ENCODE data around the gene CLEC9A. TPM values are rescaled to one million over a fixed set of nuclear protein-coding genes. Genes with fewer than 3 reads are reported as not detected.

The CLEC9A gene
- total and polyA plus RNA-seq, 2 of the 8 experiments (the other 6 are each of a cell fraction or from before 2014, with no cell fraction given), result not detected

DNA sequence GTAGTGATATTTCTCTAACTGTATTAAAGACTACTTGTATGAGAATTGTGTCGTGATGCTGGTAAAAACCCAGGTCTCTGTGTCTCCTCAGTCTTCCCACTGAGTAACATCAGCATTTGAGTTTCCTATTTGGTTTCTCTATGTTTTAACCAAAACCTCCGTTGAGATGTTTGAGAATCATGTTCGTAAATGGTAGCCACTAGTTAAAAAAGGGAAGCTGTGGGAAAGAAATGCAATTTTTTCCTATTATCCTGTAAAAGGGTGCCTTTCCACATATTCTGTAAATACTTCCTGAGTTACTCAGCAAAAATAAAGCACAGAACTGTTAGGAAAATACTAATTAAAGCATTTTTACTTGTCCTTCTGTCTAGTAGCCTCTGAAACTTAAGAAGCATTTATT lies 38.6 kb upstream of the CLEC9A start:
- H3K27ac ChIP-seq (ENCODE audit: low read depth, low read length), result no peak overlapping the region
- H3K79me1 ChIP-seq (ENCODE audit: low read depth, low read length), result no peaks in the 10 kb centered on the region
- H3K9ac ChIP-seq (replicated peaks in 1 of 4; ENCODE audit: extremely low read depth in 1 of 4, low read depth in 3 of 4, low read length in 3 of 4), result no peak overlapping the region
- H2BK120ac ChIP-seq (replicated peaks; ENCODE audit: low read depth, low read length), result no peak overlapping the region
- POLR2A ChIA-PET (ENCODE audit: partially characterized antibody), result no interaction called here
- no peak overlapping the region for H4K8ac ChIP-seq (ENCODE audit: extremely low read depth, insufficient read depth, low read length)
- TF ChIP-seq RXRA (IDR thresholded peaks at IDR 0.05; ENCODE audit: insufficient read depth, low read depth, low read length) (no peak), CREB1 (IDR thresholded peaks at IDR 0.05) (no peak), TEAD4 (IDR thresholded peaks at IDR 0.05; ENCODE audit: low read depth, low read length) (no peak)
- CTCF ChIA-PET (ENCODE audit: partially characterized antibody), result no interaction called here
- H3K79me2 ChIP-seq (ENCODE audit: control insufficient read depth in 1 of 2, insufficient read depth in 2 of 2, low read length in 2 of 2), result no peaks in the 10 kb centered on the region
- no peak overlapping the region for H3K56ac ChIP-seq (replicated peaks; ENCODE audit: insufficient read length, low read depth, low read length)
- H3K23me2 ChIP-seq (ENCODE audit: low read depth, low read length), result no peaks in the 10 kb centered on the region
- DNase-seq (ENCODE audit: low read depth in 1 of 2, low spot score in 2 of 2) (no peak), FAIRE-seq (no peak)
- no peak overlapping the region for H2BK15ac ChIP-seq (ENCODE audit: low read length)
- H3K14ac ChIP-seq (ENCODE audit: insufficient read length), result no peak overlapping the region
- no peak overlapping the region for H3K4ac ChIP-seq (replicated peaks; ENCODE audit: insufficient read length, low read depth, low read length)
- H4K91ac ChIP-seq (replicated peaks; ENCODE audit: insufficient read length, low read length), result no peak overlapping the region
- no peak overlapping the region for H3K4me2 ChIP-seq (ENCODE audit: insufficient read depth in 1 of 2, low read depth in 2 of 2, low read length in 2 of 2)
- no peak overlapping the region for H2BK20ac ChIP-seq (ENCODE audit: low read length)
- no peak overlapping the region for H3K23ac ChIP-seq (ENCODE audit: insufficient read length)
- H2BK5ac ChIP-seq (ENCODE audit: low read depth, low read length), result no peak overlapping the region
- H3K4me3 ChIP-seq (ENCODE audit: extremely low read depth in 1 of 4, insufficient read depth in 2 of 4, low read depth in 3 of 4, low read length in 4 of 4), result no peak overlapping the region
- H3K4me1 ChIP-seq (replicated peaks in 1 of 4; ENCODE audit: control insufficient read depth in 3 of 4, insufficient read depth in 4 of 4, low read length in 3 of 4), result no peaks in the 10 kb centered on the region
- whole genome bisulfite sequencing, 2 experiments (ENCODE audit: extremely low coverage in 1 of 2, insufficient coverage in 1 of 2, insufficient read length in 1 of 2, insufficient replicate concordance in 2 of 2, low coverage in 1 of 2, low lambda C conversion rate in 2 of 2, missing lambda C conversion rate in 1 of 2), result 82% methylated on average over 3 of the region's 3 CpGs; no CpG with 5 or more reads in 1 of the 2 experiments
- no peak overlapping the region for H2BK12ac ChIP-seq (ENCODE audit: low read depth, low read length)
- no peaks in the 10 kb centered on the region for H4K20me1 ChIP-seq (replicated peaks in 1 of 2; ENCODE audit: control insufficient read depth in 1 of 2, insufficient read depth in 2 of 2, low read length in 2 of 2)
- H4K5ac ChIP-seq (ENCODE audit: insufficient read length, low read depth, low read length), result no peak overlapping the region
- peaks cover 0 to 1% (median 0%) of the 10 kb centered on the region in 4 experiments; a peak in 1 of 7 replicates for H3K27me3 ChIP-seq (replicated peaks in 1 of 4; ENCODE audit: control insufficient read depth in 3 of 4, extremely low read depth in 1 of 4, insufficient read depth in 3 of 4, low read length in 3 of 4)
- no peak overlapping the region for H3K18ac ChIP-seq (ENCODE audit: extremely low read depth, low read length)
- H2AFZ ChIP-seq (ENCODE audit: low read length), result no peak overlapping the region
- H3K9me3 ChIP-seq (ENCODE audit: insufficient read depth in 2 of 2, low read depth in 1 of 2, low read length in 1 of 2), result no peaks in the 10 kb centered on the region
- H2AK5ac ChIP-seq (ENCODE audit: low read depth, low read length), result no peak overlapping the region
- H3K36me3 ChIP-seq (ENCODE audit: control insufficient read depth in 2 of 4, insufficient read depth in 4 of 4, low read length in 3 of 4), result no peaks in the 10 kb centered on the region
